C4-2B (cell line): ENCODE measurements around the gene KPNA6.

ENCODE experiments used
- ZFX ChIP-seq: fragments of 450-650 bp; IDR thresholded peaks from 2 replicates; pipeline ENCODE4 v1.6.1; 2017
- TF ChIP-seq, protein P1 (sequence below): fragments of 450-650 bp; conservative IDR thresholded peaks from 2 replicates; pipeline ENCODE4 v1.5.1; 2017; ENCODE audit warnings: mild to moderate bottlenecking

DNA sequence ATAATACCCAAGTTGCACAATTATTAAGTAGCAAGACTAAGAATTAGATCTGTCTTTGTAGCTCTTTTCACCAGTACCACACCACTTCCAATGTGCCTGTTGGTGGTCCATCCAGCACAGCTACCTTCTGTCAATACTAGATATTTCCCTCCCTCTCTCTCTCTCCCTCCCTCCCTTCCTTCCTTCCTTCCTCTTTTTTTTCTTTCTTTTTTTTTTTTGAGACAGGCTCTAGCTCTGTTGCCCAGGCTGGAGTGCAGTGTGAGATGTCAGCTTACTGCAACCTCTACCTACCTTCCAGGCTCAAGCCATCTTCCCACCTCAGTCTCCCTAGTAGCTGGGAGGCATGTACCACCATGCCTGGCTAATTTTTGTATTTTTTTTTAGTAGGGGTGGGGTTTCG, 21.1 kb downstream of the KPNA6 start:
- TF ChIP-seq, protein P1, sequence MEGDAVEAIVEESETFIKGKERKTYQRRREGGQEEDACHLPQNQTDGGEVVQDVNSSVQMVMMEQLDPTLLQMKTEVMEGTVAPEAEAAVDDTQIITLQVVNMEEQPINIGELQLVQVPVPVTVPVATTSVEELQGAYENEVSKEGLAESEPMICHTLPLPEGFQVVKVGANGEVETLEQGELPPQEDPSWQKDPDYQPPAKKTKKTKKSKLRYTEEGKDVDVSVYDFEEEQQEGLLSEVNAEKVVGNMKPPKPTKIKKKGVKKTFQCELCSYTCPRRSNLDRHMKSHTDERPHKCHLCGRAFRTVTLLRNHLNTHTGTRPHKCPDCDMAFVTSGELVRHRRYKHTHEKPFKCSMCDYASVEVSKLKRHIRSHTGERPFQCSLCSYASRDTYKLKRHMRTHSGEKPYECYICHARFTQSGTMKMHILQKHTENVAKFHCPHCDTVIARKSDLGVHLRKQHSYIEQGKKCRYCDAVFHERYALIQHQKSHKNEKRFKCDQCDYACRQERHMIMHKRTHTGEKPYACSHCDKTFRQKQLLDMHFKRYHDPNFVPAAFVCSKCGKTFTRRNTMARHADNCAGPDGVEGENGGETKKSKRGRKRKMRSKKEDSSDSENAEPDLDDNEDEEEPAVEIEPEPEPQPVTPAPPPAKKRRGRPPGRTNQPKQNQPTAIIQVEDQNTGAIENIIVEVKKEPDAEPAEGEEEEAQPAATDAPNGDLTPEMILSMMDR: no peak
- TF ChIP-seq ZFX: no peak
